ENCODE data around the gene SETD9.

Gene SETD9

GRCh38 chr5:56909294-56910209, at the start of gene SETD9:
Gene SETD9 (plus strand): TSS chr5:56909596. CDS start chr5:56909646, 50 bp downstream.
- DNase-seq (ENCODE audit: insufficient read length, low spot score) (peak; percentile 79), FAIRE-seq (peak; percentile 78)

- FAIRE-seq (no peak), DNase-seq (ENCODE audit: insufficient read length, low spot score) (no peak)
Observed at GRCh38 chr5:56861893-56862485, 47.4 kb upstream of the SETD9 start.

- FAIRE-seq: no peak
- DNase-seq (ENCODE audit: insufficient read length, low spot score): no peak
Observed at GRCh38 chr5:56862909-56863308, 46.5 kb upstream of the SETD9 start.

- FAIRE-seq (no peak), DNase-seq (ENCODE audit: insufficient read length, low spot score) (no peak)
Observed at GRCh38 chr5:56871777-56872176, 37.6 kb upstream of the SETD9 start.

DNA sequence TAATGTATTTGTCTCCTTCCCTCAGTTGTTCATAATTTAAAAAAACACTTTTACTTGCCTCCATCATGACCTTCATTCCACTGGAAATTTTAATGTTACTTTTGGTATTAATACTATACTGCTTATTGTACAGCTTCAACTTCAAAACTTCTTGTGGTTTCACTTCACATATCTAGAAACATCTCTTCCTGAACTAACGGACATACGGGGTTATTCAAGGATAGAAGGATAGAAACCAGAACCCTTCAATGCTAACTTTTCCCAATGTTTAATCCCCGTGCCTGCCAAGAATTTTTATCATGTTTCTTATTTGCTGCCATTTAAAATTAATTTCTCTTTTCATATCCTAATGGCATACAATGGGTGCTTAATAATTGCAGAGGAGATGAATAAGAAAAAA, 36.3 kb upstream of the SETD9 start:
- peak; percentile 4 for FAIRE-seq
- DNase-seq (ENCODE audit: insufficient read length, low spot score): no peak

- DNase-seq (ENCODE audit: insufficient read length, low spot score): no peak
- FAIRE-seq: no peak
Observed at GRCh38 chr5:56876327-56876726, 33.1 kb upstream of the SETD9 start.

GRCh38 chr5:56881571-56881970, 27.8 kb upstream of the SETD9 start:
- DNase-seq (ENCODE audit: insufficient read length, low spot score) (no peak), FAIRE-seq (no peak)

GRCh38 chr5:56893251-56893951, 16.0 kb upstream of the SETD9 start:
- FAIRE-seq (no peak), DNase-seq (ENCODE audit: insufficient read length, low spot score) (no peak)

DNA sequence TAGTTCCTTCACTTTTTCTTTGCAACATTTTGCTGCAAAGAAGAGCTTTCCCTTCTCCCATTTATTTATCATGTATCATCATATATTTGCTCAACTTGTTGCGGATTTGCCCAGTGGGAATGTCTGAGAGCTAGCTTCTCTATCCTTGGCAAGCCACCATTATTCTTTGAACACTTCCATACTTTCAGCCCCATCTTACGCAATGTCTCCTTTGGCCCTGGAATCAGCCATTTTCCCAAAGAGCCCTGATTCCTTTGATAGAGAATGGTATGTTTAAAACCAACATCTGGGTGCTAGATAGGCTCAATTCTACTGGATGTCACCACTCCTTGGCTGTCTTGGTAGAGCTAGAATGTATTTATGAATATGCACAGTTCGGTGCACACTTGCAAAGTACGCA, 12.6 kb upstream of the SETD9 start:
- FAIRE-seq (no peak), DNase-seq (ENCODE audit: insufficient read length, low spot score) (no peak)

DNA sequence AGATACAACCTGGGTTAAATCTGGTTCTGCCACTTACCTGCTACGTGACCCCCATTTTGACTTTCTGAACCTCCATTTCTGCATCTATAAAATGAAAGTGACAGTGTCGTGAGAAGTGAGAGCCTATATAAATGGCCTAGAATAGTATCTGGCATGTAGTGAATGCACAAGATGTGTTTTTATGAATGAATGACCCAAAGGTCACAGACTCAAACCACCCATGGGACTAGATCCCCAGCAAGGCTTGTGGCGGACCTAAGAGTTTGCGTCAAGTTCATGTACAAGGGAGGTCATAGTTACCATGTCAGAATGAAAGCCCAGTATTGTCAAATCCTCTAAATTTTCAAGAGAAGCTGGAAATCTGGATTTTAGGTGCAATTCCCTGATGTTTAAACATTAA, 11.2 kb upstream of the SETD9 start:
- FAIRE-seq (no peak), DNase-seq (ENCODE audit: insufficient read length, low spot score) (no peak)

- DNase-seq (ENCODE audit: insufficient read length, low spot score) (no peak), FAIRE-seq (no peak)
Observed at GRCh38 chr5:56900395-56900794, 9.0 kb upstream of the SETD9 start.

DNA sequence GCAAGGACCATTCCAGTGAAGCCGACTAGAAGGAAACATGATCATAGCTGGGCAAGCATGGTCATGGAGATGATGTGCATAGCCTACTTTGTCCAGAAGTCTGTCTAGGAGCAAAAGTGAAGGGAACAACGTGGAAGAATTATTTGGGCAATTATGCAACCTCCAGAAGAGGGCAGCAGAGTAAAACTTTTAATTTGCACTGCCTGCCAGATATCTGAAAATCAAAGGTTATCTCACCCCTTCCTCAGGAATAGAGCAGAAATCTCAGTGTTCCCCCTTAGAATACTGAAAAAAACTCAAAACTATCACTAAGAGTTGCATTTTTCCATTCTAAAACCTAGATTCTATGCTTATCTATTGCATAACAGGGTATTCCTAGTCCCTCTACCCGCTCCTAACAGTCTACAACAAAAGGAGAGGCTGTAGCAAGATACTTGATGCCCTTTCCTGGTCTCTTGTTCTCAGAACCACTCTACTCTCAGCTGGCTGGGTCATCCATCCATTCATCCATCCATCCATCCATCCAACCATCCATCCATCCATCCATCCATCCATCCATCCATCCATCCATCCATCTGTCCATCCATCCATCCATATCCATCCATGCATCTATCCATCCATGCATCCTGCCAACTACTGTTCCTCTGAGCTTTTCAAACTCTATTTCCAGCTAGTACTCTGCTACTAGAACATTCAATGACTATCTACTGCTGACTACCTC, 8.4 kb upstream of the SETD9 start:
- DNase-seq (ENCODE audit: insufficient read length, low spot score) (no peak), FAIRE-seq (peak; percentile 92)

GRCh38 chr5:56908942-56909293, 478 bp upstream of the SETD9 start:
- FAIRE-seq: no peak
- DNase-seq (ENCODE audit: insufficient read length, low spot score): no peak

DNA sequence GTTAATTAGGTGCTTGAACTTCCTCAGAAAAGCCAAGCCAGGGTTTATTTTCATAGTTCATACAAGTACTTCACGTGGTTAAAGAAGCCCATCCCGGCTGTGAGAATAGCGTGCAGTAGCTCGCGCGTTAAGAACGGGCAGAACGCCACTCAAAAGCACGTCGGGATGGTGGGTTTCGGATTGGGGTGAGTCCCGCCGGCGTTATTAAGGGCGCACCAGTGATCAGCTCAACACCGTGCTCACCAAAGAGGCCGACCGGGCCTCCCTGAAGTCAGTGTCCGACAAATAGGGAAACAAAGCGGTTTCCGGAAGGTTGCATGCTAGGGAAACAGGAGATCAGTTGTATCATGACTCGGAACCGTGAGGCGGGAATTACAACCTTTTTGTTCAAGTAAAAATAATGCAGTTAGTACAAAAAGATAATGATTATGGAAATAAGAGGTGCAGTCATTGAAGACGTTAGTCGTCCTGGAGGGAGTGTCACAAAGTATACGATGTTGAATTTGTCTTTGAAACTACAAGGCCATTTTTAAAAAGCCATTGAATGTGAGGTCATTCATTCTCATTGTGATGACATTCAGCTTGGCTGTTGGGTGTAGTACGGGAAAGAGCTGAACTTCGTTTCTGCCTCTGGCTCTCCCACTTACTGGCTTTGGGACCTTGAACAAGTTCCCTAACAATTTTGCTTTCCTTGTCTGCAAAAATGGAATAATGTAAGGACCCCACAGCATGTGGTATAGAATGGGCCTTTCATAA, 992 bp downstream of the SETD9 start:
- peak; percentile 85 for FAIRE-seq

GRCh38 chr5:56913766-56914165, 4.4 kb downstream of the SETD9 start:
- DNase-seq (ENCODE audit: insufficient read length, low spot score) (no peak), FAIRE-seq (no peak)

More for the DNA sequence above, 992 bp downstream of the SETD9 start:
- DNase-seq (ENCODE audit: insufficient read length, low spot score): no peak

GRCh38 chr5:56914678-56915077, 5.3 kb downstream of the SETD9 start:
- no peak for FAIRE-seq
- DNase-seq (ENCODE audit: insufficient read length, low spot score): no peak

DNA sequence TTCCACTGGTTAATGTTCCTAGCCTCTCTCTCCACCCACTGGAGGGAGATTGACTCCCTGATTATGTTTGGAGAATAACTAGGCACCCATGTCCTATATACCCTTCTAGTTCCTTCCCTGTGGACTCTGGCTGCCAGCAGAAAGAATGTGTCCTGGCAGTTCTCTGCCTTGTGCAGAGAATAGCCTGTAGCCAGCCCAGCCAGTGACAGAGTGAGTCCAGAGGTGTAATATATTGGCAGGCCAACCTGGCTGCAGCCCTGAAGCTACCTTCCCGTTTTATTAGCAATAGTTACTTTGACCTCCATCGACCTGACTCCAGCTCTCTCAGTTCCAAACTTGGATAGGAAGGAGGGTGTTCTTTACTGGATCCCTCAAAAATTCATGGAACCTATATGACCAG, 8.1 kb downstream of the SETD9 start:
- DNase-seq (ENCODE audit: insufficient read length, low spot score): no peak
- no peak for FAIRE-seq

- FAIRE-seq: no peak
Observed at GRCh38 chr5:56918054-56918453, 8.7 kb downstream of the SETD9 start.

GRCh38 chr5:56919942-56920662, 10.7 kb downstream of the SETD9 start:
- FAIRE-seq (no peak), DNase-seq (ENCODE audit: insufficient read length, low spot score) (no peak)

More at GRCh38 chr5:56918054-56918453, 8.7 kb downstream of the SETD9 start:
- no peak for DNase-seq (ENCODE audit: insufficient read length, low spot score)

DNA sequence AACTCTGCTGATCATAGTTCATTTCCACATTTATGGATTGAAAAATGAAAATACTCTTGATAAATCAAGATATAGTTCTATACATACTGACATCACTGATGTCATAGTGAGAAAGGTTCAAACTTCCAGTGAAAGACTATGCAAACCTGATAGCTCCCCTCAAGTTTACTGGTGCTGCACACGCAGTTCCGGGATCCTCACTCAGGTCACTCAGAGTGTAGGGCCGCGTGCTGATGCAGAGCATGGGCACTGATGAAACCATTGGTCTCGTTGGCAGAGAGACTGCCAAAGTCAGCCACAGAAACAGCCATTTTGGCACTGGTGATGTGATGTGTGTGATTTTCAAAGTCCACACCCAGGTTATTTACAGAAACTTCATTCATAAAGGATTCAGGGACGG, 13.5 kb downstream of the SETD9 start:
- DNase-seq (ENCODE audit: insufficient read length, low spot score) (no peak), FAIRE-seq (no peak)

All from GM19239 (cell line).